Measurements from ENCODE around the gene DDX5.

- TF ChIP-seq CTCF (IDR thresholded peaks at IDR 0.05) (no peak), EZH2 (IDR thresholded peaks at IDR 0.05; ENCODE audit: borderline replicate concordance, insufficient read depth, low read depth, low read length, poor library complexity, severe bottlenecking) (no peak)
Observed at GRCh38 chr17:64461788-64462187, 44.3 kb downstream of the DDX5 start.
